ENCODE data around the gene GTPBP10.

GRCh38 chr7:90347759-90348158 is 1.2 kb downstream of the GTPBP10 start:
- no peak for TF ChIP-seq CTCF (conservative IDR thresholded peaks at IDR 0.05)
- no peak for TF ChIP-seq ZFX (IDR thresholded peaks at IDR 0.05)

Data from C4-2B (cell line).